Stimulated activated CD8-positive, alpha-beta memory T cell treated with anti-CD3 and anti-CD28 coated beads, Interleukin-2, amount 100 ng/mL, for 48 hours (primary cell): ENCODE measurements around the gene FBXO42.
"Not testable (repeated sequence)": the region's sequence is repeated elsewhere in the genome, so short reads cannot be mapped to it uniquely, and the experiment has no call there.

Experiments used
- DNase-seq, 2 donors: peaks; one replicate each; pipeline ENCODE4 v3.0.0-alpha.2; 2020; ENCODE audit warnings: low read depth in 2 of 2

The FBXO42 gene

DNA sequence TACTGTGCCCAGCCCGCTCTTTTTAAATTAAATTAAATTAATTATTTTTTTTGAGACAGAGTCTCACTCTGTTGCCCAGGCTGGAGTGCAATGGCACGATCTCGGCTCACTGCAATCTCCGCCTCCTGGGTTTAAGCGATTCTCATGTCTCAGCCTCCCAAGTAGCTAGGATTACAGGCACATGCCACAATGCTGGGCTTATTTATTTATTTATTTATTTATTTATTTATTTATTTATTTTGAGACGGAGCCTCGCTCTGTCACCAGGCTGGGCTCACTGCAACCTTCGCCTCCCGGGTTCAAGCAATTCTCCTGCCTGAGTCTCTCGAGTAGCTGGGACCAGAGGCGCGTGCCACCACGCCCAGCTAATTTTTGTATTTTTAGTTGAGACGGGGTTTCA lies 129.6 kb downstream of the FBXO42 start:
- not testable (repeated sequence) for DNase-seq

DNA sequence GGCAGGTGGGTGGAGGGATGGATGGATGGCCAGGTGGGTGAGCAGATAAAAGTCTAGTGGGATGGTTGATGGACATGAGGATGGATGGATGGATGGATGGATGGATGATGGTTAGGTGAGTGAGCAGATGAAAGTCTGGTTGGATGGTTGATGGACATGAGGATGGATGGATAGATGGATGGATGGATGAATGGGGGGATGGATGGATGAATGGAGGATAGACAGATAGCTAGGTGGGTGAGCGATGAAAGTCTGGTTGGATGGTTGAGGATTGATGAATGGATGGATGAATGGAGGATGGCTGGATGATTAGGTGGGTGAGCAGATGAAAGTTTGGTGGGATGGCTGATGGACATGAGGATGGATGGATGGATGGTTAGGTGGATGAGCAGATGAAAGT lies 130.8 kb downstream of the FBXO42 start:
- no peak for DNase-seq

DNA sequence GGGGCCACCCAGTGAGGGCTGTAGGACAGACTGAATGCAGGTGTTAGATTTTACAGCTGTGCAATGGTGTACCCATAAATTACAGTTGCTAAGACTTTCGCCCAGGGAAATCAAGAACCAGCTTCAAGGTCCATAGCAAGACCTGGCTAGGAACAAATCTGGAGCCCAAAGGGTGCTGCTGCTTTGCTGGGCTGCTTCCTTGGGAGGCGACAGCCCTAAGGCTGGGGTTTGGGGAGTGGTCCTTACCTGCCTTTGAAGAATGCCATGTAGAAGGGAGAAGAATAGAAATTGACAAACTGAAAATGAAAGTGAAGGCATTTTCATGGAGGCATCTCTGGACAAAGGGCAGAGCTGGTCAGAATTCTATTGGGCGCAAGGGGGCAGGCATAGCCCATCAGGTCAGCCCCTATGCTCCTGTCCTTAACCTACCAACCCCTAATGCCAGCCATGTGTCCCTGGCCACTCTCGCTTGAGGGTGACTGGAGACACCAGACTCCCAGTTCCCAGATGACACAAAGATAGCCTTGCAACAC lies 132.2 kb downstream of the FBXO42 start:
- DNase-seq, result no peak

- DNase-seq, result no peak
Measured at GRCh38 chr1:16218674-16219071, 133.6 kb downstream of the FBXO42 start.

- no peak for DNase-seq
Measured at GRCh38 chr1:16218014-16218673, 134.1 kb downstream of the FBXO42 start.

DNA sequence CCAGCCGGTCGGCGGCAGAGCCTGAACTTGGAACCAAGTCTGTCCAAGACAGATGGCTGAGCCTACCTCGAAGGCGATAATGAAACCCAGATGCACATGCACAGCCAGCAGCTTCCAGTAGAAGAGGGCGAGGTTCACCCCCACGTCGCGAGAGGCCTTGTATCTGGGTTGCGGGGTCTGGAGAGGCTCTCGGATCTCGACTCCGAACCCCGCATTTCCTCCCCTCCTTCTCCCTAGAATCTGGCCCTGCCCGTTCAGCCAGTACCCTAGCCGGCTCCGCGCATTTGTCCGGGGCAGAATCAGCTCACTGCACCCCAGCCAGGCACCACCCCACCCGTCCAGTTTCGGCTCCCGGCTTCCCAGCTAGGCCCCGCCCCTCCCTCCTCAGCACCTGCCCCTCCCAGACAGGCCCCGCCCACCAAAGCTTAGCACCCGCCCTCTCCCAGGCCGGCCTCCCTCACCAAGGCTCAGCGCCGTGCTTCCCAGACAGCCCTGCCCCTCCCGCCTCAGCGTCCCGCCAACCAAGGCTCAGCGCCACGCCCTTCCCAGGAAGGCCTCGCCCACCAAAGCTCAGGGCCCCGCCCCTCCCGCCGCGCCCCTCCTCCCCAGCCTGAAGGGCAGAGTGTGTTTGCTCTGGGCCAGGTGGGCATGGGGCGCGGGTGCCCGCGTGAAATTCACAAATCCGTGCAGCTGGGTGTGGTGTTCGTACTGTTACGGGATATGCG lies 135.1 kb downstream of the FBXO42 start:
- peak; percentile 87 to 95 for DNase-seq

DNA sequence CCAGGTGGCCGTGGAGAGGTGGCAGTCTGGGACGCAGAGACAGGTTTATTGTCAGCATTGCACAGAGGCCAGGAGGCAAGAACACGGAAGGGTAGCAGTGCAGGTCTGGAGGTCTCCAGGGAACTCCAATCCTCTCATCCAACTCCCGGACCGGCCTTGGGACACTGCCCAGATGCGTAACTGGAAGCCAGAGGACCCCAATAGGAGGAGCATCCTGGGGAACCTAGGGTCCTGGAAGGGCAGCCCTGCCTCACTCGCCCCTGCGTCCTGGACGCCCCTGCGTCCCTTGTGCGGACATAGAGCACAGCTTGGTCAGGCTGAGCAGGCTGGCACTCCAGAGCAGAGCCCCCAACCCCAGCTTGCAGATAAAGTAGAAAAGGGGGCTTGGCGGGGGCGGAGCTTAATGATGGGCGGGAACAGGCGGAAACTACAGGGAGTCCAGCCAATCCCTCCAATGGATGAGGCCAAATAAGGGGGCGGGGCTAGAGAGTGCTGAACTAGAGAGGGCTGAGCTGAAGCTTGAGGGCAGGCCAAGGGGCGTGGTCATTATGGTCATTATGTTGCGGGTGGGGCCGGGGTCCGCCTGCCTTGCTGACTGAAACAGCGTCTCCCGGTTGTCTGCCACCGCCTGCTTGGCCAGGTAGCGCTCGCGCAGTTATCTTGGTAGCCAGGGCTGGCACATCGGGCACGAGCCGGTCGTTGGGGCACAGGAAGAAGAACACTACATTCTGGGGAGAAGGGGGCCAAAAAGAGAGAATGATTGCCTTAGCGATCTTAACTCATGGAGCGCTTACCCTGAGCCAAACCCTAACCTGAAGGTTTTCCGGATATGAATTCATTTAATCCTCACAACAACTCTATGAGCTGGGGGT lies 136.2 kb downstream of the FBXO42 start:
- DNase-seq, result peak; percentile 37 to 58

- not testable (repeated sequence) for DNase-seq
Measured at GRCh38 chr1:16215240-16215639, 137.0 kb downstream of the FBXO42 start.

GRCh38 chr1:16213544-16213943 lies 138.7 kb downstream of the FBXO42 start:
- DNase-seq, result not testable (repeated sequence)

DNA sequence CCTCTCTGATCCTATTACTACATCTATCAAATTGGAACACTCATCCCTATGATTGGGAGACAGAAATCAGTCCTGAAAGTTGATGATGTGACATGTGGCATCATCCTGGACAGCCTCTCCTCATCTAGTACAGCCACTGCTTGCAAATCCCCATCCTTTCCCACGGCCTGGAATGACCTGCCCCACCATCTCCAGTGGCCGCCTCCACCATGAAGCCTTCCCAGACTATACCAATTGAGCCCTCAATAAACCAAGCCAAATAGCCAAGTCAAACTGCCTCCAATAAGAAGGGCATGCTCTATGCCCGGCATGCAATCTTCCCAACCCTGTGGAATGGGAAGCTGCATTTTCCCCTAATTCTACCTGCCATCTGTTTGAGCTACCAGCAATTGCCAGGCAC lies 139.3 kb downstream of the FBXO42 start:
- no peak for DNase-seq

- DNase-seq, result no peak
Measured at GRCh38 chr1:16212251-16212961, 139.9 kb downstream of the FBXO42 start, which contains the start of gene ARHGEF19. ARHGEF19 (minus strand) TSS chr1:16212652; CDS start chr1:16209054, 3,598 bp downstream.

GRCh38 chr1:16211824-16212223 lies 140.5 kb downstream of the FBXO42 start:
- DNase-seq, result no peak

DNA sequence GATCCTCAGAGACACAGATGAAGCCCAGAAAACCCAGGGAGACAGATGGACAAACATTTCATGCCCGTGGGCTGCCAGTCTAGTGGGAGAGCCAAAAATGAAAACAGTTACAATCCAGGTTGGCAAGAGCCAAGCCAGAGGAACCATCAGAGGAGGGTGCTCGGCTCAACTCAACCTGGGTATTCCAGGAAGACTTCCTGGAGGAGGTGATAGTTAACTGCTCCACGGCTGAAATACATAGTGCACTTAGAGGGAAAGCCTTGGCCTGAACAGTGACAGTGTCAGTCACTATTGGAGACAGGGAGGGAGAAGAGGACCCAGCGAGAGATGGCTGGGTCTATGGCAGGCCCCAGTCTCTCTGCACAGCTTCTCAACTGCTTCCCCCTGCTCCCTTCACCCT lies 141.7 kb downstream of the FBXO42 start:
- DNase-seq, result no peak

DNA sequence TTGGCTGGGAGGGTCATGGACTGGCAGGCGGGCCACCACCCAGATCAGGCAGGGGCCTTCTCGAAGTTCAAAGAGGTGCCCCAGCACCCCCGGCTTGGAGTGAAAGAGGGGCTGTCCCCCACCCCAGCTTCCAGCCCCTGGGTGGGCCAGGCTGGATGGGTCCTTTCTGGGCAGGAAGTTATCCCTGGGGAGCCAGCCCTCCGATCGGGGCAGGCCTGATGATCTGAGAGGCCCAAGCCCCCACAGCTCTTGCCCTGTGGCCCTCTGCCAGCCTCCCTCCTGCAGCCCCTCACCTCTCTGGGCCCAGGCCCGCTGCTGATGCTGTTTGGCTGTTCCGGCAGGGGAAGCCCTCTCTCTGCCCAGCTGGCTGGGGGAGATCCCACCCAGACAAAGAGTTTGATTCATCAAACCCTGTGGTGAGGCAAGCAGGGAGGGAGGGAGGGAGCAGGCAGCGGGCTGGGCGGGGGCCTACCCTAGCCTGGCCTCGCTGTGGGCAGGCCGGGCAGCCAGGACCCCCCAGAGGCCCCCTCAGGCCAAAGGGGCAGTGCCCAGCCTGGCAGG lies 142.4 kb downstream of the FBXO42 start:
- no peak for DNase-seq

DNA sequence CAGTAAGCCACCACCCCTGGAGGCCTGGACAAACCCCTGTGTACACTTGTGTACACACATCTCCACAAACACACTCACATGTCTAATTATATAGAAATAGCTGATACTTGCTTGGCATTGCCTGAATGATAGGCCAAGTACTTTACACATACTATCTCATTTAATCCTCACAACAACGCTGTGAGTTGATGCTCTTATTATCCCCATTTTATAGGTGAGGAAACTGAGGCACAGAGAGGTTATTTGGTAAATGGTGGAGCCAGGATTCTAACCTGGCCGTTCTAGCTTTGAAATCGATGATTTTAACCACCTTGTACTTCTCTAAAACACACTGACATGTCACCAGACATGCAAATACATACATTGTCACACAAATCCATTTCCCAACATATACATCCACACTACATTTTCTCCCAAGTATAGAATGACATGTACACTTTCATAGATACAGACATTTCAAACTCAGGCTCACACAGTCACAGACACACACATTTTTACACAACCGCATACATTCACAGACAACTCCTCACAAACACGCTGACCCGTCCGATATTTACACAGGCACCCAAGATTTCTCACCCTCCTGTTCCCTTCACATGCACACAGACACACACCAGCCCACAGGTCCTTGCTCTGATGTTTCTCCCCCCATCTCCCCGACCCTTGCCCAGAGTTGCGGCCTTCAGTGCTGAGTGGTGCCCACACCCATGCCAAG lies 143.0 kb downstream of the FBXO42 start:
- DNase-seq, result no peak

- DNase-seq, result no peak
Measured at GRCh38 chr1:16208270-16208987, 143.9 kb downstream of the FBXO42 start.

GRCh38 chr1:16207318-16208269 lies 144.7 kb downstream of the FBXO42 start:
- no peak for DNase-seq

DNA sequence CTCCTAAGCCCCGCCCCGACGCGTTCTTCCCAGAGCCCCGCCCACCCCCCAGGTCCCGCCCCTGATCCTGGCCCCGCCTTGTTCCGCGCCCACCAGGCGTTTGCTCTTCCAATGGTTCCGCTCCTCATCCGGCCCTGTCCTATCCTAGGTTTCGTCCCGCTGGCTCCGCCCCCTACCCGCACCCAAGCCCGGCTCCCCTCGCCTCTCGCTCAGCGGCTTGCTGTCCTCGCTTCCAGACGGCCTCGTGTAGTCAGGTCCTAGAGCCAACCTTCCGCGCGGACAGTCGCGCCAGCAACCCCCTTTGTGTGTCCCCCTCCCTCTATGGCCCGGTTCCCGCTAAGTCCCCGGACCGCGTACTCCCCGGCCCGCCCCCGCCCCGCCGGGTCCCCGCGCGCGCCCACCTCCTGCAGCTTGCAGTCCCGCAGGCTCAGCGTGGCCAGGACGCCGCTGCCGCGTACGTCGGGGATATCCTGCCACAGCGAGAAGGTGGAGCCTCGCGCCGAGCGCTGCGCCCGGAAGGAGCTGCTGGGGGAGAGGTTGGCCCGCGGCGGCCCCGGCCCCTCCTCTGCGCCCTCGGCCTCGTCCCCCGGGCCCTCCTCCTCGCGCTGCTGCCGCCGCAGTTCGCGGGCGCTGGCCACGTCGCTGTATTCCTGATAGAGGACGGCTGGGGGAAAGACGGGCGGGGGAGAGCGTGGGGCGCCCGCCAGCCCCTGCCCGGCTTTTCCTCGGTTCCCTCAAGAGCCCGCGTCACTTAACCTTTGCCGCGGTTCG lies 145.5 kb downstream of the FBXO42 start:
- DNase-seq, result peak; percentile 82 to 92
